Activated CD8-positive, alpha-beta memory T cell treated with anti-CD3 and anti-CD28 coated beads for 24 hours (primary cell): ENCODE measurements around the gene SERAC1.
"Not testable (repeated sequence)": the region's sequence is repeated elsewhere in the genome, so short reads cannot be mapped to it uniquely, and the experiment has no call there.

Experiments
- DNase-seq: peaks from one replicate; pipeline ENCODE4 v3.0.0-alpha.2; 2020

Gene SERAC1

DNA sequence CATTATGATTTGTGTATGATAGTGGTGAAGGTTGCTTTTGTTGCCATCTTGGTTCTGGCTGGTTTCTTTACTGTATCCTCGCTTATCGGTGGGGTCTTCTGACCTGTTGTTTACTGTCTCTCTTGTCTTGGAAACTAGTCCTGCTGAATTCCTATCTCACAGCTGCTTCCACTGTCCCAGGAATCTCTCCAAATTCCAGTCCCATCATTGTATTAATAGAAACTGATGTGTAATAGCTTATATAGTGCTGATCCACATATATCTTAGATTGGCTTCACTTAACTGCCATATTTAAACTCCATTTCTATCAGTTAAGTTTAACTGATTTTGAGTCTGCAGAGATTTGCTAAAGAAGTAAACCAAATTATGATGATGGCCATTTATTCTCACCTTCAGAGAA is 6.0 kb upstream of the SERAC1 start:
- no peak for DNase-seq

DNA sequence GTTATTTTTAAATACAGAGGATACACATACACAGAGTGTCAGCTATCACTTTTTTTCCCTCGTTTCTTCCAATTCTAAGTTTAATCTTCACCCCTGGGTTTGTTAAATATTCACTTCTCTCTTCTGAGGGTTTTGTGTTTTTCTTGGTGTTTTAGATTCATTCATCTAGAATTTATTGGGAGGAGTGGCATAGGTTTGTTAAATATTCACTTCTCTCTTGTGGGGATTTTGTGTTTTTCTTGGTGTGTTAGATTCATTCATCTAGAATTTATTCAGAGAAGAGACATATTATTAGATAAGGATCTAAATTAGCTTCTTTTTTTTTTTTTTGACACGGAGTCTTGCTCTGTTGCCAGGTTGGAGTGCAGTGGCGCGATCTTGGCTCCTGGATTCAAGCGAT is 3.9 kb upstream of the SERAC1 start:
- no peak for DNase-seq

DNA sequence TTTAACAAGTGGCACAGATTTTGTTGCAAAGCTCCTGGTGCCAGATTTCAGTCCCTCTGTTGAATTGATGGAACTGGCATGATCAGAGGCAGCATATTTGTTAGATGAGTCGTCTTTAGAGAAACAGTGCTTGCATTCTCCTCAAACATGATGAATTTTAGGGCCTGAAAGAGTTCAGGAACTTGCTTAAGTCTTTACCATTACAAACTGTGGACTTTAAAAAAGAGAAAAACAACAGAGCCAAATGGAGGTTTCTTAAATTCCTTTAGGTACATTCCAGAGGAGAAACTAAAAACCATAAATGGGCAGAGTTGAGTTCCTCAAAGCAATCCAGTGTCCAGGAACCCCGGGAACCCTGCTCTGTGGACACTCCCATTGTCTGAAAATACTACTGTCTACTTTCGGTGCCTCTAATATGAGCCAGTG is 2.6 kb upstream of the SERAC1 start:
- no peak for DNase-seq

DNA sequence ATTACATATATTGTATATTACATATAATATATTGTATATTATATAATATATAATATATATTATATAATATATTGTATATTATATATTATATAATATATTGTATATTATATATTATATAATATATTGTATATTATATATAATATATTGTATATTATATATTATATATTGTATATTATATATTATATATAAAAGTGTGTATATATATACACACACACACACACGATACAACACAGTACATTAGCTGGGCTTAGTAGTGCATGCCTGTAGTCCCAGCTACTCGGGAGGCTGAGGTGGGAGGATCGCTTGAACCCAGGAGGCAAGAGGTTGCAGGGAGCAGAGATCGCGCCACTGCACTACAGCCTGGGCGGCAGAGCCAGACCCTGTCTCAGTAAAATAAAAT is 1.6 kb upstream of the SERAC1 start:
- not testable (repeated sequence) for DNase-seq

DNA sequence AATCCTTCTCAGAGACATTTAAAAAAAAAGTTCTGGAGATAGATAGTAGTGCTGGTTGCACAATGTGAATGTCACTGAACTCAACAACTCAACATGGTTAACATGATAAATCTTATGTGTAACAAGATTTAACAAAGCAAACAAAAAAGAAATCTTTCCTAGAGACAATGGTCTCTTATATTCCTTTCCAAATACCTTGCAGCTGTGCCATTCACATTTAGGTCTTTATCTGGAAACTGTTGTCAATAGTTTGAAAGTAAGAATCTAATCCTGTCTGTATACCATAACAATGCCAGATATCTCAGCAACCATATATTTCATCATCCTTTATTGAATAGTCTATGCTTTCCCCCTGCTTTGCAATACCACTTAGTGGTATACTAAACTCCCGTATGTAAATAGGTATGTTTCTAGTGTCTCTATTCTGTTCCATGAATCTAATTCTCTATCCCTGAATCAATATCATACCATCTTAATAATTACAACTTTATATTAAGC is 2.1 kb downstream of the SERAC1 start:
- DNase-seq, result no peak

DNA sequence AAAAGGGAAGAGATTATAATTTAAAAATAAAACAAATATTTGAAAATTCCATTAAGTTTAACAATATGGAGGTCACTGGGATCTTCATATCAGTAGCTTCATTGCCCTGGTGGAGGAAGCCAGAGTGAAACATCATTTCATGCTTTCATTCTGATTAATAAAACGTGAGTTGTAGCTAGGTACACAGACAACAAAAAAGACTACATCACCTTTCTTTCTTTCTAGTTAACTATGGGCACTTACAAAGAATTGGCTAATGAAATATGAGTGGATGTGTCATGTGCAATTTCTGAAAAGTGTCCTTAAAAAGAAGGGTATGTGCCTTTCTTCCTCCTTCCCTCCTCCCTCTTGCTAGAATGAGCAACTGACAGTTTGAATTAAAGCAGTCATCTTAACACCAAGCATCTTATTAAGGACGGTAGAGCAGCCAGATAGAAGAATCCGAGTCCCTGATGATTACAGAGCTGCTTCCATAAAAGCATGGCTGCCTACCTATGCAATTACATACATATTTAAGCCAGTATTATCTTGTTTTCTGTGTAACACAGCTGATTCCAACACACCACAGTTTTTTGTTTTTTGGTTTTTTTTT is 3.4 kb downstream of the SERAC1 start:
- DNase-seq, result no peak

DNA sequence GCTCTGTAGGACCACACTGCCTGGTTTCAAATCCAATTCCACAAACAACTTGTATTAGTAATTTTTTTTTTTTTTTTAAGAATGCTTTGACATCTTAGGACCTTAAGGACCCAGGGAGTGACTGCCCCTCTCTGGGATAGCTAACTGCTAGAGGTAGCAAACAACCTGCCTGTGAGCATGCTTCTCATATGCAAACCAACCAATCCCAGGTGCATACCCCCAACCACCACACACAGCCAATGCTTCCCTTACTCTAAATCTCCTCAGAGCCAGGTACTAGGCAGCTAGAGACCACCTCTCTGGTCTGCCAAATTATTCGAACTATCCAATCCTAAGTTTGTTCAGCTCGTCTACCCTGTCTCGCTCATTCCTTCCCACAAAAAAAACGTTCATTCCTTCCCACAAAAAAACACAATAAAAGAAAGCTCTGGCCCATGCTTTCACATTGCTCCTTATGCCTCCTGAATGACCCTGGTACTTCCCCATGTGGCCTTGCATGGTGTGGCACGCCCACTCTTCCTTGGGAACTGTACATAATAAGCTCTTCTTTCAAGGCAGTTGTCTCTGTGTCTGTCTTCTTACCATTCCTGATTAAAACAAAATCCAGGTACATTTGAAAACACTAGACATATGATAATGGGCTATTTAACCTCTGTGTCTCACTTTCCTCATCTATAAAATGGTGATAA is 6.4 kb downstream of the SERAC1 start:
- no peak for DNase-seq

DNA sequence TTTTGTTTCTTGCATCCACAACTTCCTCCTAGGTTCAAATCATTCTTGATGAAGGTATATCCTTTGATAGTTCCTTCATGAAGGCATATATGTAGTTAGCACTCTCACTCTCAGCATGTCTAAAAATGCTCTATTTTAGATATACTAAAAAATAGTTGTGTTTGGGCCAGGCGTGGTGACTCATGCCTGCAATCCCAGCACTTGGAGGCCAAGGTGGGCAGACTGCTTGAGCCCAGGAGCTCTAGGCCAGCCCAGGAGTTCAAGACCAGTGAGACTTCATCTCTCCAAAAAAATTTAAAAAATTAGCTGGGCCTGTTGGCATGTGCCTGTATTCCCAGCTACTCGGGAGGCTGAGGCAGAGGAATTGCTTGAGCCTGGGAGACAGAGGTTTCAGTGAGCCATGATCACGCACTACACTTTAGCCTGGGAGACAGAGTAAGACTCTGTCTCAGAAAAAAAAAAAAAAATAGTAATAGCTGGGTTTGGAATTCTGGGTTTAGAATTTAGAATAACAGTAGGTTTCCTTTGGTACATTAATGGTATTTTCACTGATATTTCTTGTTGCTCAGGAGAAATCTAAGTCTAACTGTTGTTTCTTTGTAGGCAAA is 7.0 kb downstream of the SERAC1 start:
- no peak for DNase-seq

DNA sequence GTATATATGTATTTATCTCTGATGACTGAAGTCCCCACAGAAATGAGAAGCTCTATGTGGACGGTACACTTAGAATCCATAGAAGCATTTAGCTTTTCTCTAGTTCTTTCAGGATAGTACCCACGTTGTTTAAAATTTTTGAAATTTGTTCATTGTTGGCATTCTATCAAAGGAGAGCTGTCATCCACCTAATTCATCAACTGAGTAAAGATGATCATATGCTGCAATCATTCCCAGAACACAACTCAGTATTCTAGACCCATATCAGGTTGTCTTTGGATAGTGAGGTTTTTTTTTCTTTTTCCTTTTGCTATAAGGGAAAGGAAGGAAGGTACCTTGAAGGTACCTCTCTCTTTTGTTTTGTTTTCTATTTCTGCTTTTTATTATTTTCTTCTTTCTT is 9.3 kb downstream of the SERAC1 start:
- no peak for DNase-seq

DNA sequence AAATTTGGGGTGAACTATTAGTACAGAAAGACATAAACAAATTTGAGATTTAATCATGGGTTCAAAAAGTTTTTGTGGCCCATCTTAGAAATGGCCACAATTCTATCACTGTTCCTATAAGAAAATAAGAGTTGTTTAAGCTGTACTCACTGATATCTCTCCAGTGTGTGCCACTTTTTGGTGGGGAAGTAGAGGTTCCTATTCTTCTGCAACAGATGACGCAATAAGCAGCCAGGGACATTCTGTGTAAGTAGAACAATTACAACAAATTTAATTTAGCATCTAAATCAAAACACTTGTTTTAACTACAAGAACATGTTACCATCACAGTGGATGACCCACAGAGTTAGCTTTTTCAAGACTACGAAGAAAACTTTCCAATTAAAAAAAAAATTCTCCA is 9.9 kb downstream of the SERAC1 start:
- DNase-seq, result no peak

DNA sequence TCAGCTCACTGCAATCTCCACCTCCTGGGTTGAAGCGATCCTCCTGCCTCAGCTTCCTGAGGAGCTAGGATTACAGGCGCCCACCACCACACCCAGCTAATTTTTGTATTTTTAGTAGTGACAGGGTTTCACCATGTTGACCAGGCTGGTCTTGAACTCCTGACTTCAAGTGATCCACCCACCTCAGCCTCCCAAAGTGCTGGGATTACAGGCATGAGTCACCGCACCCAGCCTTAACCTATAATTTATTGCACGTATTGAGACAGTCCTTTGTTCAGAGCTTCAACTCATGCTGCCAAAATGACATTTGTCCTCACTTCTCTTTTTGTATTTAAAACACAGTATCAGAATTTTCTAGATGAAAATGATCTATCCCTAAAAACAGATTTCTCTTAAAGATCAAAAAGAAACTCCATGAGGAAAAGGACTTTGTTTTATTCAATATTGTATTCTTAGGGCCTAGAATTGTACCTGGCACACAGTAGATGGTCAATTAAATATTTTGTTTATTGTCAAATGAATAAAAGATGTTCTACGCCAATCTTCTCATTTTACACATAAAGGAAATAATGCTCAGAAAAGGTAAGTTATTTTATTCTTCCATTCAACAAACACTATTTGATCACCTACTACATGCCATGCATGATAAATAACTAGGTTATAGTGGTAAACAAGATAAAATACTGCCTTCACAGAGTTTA is 10.8 kb downstream of the SERAC1 start:
- DNase-seq, result no peak

DNA sequence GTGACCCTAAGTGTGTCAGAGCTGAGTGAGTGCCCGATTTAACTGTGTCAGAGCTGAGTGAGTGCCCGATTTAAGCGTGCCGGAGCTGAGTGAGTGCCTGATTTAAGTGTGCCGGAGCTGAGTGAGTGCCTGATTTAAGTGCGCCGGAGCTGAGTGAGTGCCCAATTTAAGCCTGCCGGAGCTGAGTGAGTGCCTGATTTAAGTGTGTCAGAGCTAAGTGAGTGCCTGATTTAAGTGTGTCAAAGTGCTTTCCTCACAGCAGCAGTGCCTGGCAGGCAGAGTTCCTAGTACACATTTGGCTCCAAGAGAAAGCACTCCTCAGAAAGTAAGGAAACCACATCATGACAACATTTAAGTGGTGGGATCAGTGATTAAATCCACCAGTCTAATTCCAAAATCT is 13.2 kb downstream of the SERAC1 start:
- DNase-seq, result no peak

DNA sequence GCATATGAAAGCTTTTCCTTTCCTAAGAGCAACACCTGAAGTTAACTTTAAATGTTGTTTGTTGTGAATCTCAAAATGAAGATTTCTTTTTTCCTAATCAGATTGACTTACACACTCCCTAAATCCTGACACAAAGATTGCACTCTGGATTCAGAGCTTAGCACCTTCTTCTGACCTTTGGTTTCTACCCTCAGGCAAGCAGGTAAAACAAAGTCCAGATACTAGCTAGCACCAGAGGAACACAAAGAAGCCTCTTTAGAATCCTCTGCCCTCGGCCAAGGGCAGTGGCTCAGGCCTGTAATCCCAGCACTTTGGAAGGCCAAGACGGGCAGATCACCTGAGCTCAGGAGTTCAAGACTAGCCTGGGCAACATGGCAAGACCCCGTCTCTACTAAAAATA is 14.5 kb downstream of the SERAC1 start:
- DNase-seq, result no peak

DNA sequence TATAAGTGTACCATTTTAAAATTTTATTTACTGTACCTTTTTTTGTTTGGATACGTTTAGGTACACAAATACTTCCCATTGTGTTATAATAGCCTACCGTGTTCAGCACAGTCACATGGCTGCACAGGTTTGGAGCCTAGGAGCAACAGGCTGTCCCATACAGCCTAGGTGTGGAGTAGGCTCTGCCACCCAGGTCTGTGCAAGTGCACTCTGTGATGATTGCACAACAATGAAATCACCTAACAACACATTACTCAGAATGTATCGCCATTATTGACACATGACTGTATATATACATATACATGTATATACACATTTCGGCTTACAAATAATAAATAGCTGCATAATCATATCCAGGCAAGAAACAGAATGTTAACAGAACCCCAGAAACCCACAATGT is 15.4 kb downstream of the SERAC1 start:
- no peak for DNase-seq

DNA sequence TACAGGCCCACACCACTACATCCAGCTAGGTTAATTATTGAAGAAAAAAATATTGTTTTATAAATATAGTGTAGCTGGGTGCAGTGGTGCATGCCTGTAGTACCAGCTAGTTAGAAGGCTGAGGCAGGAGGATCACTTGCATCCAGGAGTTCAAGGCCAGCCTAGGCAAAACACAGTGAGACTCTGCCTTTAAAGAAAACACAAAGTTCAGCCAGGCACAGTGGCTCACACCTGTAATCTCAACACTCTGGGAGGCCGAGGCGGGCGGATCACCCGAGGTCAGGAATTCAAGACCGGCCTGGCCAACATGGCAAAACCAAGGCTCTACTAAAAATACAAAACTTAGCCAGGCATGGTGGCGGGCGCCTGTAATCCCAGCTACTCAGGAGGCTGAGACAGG is 16.0 kb downstream of the SERAC1 start:
- DNase-seq, result not testable (repeated sequence)

DNA sequence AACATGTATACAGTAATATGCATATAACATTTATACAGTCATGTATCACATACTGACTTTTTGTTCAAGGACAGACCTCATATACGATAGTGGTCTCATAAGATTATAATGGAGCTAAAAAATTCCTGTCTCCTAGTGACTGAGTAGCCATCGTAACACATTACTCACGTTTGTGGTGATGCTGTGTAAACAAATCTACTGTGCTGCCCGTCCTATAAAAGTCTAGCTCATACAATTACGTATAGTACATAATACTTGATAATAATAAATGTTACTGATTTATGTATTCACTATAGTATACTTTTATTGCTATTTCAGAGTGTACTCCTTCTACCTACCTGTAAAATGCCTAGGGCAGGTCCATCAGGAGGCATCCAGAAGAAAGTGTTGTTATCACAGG is 17.4 kb downstream of the SERAC1 start:
- DNase-seq, result no peak

DNA sequence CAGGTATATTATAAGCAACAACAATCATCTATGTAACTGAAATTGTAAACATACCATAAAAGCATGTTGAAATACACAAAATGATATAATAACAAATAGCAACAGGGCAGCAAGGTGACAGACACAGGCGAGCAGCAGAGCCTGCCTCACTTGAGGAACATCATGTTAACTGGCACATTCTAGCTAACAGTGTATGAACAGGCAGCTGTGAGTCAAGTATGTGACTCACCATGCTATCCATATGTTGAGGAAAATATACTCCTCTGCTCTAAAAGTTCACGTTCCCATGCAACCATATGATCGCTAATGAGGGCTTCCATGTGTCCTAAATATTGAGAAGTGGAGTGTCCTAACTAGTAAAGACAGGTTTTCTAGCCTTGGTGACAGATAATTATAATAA is 18.4 kb downstream of the SERAC1 start:
- DNase-seq, result no peak

DNA sequence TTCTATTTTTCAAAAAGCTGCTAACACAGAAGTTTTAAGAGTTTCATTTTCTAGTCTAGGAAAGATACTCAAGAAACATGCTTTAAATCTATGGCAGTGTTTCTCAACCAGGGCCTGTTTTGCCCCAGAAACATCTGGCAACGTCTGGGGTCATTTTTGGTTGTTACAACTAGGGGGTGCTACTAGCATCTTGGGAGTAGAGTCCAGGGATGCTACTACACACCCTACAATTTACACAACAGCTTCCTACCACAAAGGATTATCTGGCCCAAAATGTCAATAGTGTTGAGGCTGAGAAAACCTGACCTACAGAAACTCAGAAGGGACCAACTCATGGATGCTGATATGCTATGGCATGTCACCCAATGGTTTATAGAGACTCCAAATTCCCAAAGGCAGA is 24.4 kb downstream of the SERAC1 start:
- no peak for DNase-seq

DNA sequence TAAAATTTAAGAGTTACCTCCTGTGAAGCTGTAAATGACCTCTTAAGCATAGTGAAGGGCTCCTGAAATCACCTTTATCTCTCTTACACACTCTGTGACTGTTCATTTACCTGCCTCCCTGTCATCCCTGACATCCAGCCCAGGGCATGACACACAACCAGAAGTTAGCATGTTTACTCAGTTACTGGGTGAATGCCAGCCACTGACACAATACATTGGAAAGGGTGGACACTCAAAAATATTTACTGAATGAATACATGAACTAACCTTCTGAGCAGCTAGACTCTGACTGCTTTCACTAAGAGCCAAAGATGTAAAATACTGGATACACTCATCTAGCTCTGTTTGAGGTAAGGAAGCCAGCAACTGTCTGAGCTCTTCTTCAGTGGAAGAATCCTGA is 25.3 kb downstream of the SERAC1 start:
- DNase-seq, result no peak

DNA sequence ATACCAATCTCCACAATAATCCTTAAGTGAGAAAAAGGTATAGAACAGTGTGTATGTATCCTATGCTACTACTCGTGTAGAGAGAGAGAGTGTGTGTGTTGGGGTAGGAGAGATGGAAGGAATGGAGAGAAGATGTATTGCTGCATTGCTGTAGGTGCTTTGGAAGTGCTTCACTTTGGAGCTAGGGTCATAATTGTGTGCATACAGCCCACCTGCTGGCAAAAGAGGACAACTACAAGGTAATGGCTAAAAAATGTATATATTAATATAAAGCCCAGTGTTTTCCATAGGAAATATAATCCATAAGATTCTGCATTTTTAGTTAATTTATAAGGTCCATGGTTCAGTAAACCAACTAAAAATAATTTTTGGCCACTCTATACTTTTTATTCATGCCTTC is 36.1 kb downstream of the SERAC1 start:
- DNase-seq, result no peak

DNA sequence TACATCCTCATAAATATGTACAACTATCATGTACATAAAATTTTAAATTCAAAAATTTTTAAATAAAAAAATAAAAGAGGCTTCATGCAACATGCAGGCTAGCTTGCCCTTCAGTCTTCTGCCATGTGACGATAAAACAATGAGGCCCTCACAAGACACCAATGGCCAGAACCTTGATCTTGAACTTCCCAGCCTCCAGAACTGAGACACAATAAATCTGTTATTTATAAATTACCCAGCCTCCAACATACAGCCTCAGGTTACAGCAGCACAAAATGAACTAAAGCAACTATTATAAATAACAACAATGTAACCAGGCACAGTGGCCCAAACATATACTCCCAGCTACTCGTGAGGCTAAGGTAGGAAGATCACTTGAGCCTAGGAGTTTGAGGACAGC is 42.8 kb downstream of the SERAC1 start:
- DNase-seq, result no peak

DNA sequence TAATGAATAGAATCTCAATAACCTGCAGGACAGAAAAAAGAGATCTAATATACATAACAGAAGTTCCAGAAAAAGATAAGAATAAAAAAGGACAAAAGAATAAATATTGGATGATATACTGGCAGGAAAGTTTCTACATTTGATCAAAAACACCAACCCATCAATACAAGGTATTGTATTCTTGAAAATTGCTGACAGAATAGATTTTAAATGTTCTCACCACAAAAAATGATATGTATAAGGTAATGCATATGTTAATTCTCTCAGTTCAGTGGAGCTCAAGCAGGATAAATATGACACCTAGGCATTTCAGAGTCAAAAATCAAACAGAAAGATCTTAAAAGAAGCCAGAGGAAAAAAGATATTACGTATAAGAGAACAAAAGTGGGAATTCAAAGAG is 43.8 kb downstream of the SERAC1 start:
- DNase-seq, result no peak

DNA sequence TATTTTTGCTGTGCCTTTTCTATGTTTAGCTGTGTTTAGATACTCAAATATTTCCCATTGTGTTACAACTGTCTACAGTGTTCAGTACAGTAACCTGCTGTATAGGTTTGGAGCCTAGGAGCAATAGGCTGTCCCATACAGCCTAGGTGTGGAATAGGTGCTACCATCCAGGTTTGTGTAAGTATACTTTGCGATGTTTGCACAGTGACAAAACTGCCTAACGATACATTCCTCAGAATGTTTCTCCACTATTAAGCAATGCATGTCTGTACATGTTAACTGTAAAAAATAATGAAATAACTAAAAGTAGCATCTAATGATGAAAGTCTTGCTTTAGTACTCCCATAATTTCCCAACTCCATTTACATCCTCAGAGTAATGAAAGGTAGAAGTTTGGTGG is 46.0 kb downstream of the SERAC1 start:
- no peak for DNase-seq

DNA sequence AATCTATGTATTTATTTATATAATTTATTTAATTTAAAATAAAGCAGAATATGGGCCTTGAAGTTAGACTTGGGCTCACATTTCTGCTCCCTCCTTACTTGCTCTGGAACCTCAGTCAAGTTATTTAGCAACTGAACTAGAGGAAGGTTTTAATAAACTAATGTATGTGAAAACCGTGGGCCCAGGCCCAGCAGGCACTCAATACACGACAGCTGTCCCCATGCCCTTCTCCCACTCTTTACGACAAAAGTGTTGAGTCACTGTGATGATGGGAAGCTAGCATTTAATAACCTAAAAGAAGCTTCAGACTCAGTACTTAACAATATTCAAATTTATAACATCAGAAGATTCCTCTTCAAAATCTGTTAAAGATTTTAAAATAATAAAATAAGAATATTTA is 46.7 kb downstream of the SERAC1 start:
- no peak for DNase-seq
